NB4 (cell line): Measurements from ENCODE around the gene PRELID2.

Experiments
- CTCF ChIP-seq: IDR thresholded peaks from one replicate; pipeline ENCODE4 v1.5.1; 2012; ENCODE audit warnings: low read depth, low read length
- POLR2A ChIP-seq: IDR thresholded peaks from 2 replicates; pipeline ENCODE4 v1.6.1; 2011; ENCODE audit warnings: mild to moderate bottlenecking; ENCODE audit not compliant: insufficient read length; ENCODE audit errors: extremely low read depth
- TF ChIP-seq, protein P1 (sequence below): IDR thresholded peaks from 2 replicates; pipeline ENCODE4 v1.6.1; 2011; ENCODE audit warnings: low read depth, low read length

DNA sequence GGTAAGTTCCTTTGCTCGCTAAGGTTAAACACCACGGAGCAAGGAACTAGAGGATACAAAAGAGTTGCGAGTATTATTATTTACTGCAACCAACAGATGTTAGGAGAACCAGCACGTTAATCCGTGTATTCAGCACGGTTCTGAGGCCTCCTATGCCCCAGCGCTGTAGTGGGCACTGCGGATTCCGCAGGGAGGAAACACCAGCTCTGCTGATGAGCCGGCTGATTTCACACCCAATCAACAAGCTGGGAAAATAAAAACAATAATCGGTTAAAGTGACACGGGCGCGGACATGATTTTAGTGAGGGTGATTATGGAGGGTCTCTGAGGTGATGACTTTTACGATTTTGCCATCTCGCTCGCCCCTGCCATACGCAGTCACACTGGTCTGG lies 702 bp upstream of the PRELID2 start:
- no peak for TF ChIP-seq CTCF
- TF ChIP-seq POLR2A: no peak
- TF ChIP-seq, protein P1, sequence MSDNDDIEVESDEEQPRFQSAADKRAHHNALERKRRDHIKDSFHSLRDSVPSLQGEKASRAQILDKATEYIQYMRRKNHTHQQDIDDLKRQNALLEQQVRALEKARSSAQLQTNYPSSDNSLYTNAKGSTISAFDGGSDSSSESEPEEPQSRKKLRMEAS: no peak
